HepG2 (cell line): Measurements from ENCODE around the gene CELF5. TPM values are rescaled to one million over a fixed set of nuclear protein-coding genes. Genes with fewer than 3 reads are reported as not detected.
A peak's percentile ranks its signal among the peaks of the same experiment; 100 is the strongest.

Source experiments
- ATF1 ChIP-seq: IDR thresholded peaks from 2 replicates; pipeline ENCODE4 v1.6.1; 2016; ENCODE audit warnings: mild to moderate bottlenecking, control low read depth
- HOXA3 ChIP-seq: sonication (generic); formaldehyde crosslinking; IDR thresholded peaks from 2 replicates; pipeline ENCODE4 v1.5.0; 2020; ENCODE audit warnings: missing genetic modification reagents
- KDM5B ChIP-seq: sonication (generic); formaldehyde crosslinking; IDR thresholded peaks from 2 replicates; pipeline ENCODE4 v1.4.0; 2020; ENCODE audit warnings: missing genetic modification reagents, mild to moderate bottlenecking, borderline replicate concordance
- NAIF1 ChIP-seq: sonication (generic); formaldehyde crosslinking; IDR thresholded peaks from 2 replicates; pipeline ENCODE4 v1.5.0; 2020; ENCODE audit warnings: mild to moderate bottlenecking, missing genetic modification reagents, borderline replicate concordance
- NBN ChIP-seq: fragments of 450-650 bp; conservative IDR thresholded peaks from 2 replicates; pipeline ENCODE4 v1.6.1; 2017
- PCBP1 ChIP-seq: fragments of 200-400 bp; formaldehyde crosslinking; IDR thresholded peaks from 2 replicates; pipeline ENCODE4 v1.6.1; 2017; ENCODE audit warnings: mild to moderate bottlenecking, low read depth, low read length, borderline replicate concordance
- PHF20 ChIP-seq: sonication (generic); formaldehyde crosslinking; IDR thresholded peaks from 2 replicates; pipeline ENCODE4 v1.5.0; 2020; ENCODE audit warnings: mild to moderate bottlenecking, missing genetic modification reagents
- POLR2AphosphoS5 ChIP-seq: IDR thresholded peaks from 2 replicates; pipeline ENCODE4 v1.6.1; 2012; ENCODE audit warnings: low read depth, low read length
- RELA ChIP-seq: sonication (generic); formaldehyde crosslinking; IDR thresholded peaks from 2 replicates; pipeline ENCODE4 v1.4.0; 2020; ENCODE audit warnings: missing genetic modification reagents
- REST ChIP-seq, 2 experiments: IDR thresholded peaks; 2 replicates each; pipeline ENCODE4 v1.6.1; 2011 to 2012; ENCODE audit warnings: low read length in 2 of 2, borderline replicate concordance in 1 of 2, low read depth in 1 of 2, mild to moderate bottlenecking in 1 of 2, moderate library complexity in 1 of 2
- ZBTB3 ChIP-seq: sonication (generic); formaldehyde crosslinking; IDR thresholded peaks from 2 replicates; pipeline ENCODE4 v1.4.0; 2020; ENCODE audit warnings: low read depth, mild to moderate bottlenecking, moderate library complexity, missing genetic modification reagents, borderline replicate concordance
- ZBTB33 ChIP-seq: sonication (generic); formaldehyde crosslinking; IDR thresholded peaks from 2 replicates; pipeline ENCODE4 v1.4.0; 2020; ENCODE audit warnings: missing genetic modification reagents
- ZBTB49 ChIP-seq: sonication (generic); formaldehyde crosslinking; IDR thresholded peaks from 2 replicates; pipeline ENCODE4 v1.4.0; 2020; ENCODE audit warnings: missing genetic modification reagents, borderline replicate concordance
- ZKSCAN8 ChIP-seq: IDR thresholded peaks from 2 replicates; pipeline ENCODE4 v1.6.1; 2016; ENCODE audit warnings: borderline replicate concordance, missing genetic modification reagents, missing compliant biosample characterization
- ZNF510 ChIP-seq: sonication (generic); formaldehyde crosslinking; IDR thresholded peaks from 2 replicates; pipeline ENCODE4 v1.4.0; 2020; ENCODE audit warnings: low read depth, mild to moderate bottlenecking, missing genetic modification reagents
- ZNF75D ChIP-seq: sonication (generic); formaldehyde crosslinking; IDR thresholded peaks from 2 replicates; pipeline ENCODE4 v1.8.1; 2023; ENCODE audit warnings: missing genetic modification reagents, mild to moderate bottlenecking, borderline replicate concordance
- polyA plus RNA-seq, 8 experiments: library from polyadenylated mRNA; depleted of rRNA in 3 of 8; stranded (reverse) in 7 of 8; unstranded in 1 of 8; fragments of >200 nt; fragmentation: Illumina TruSeq in 4 of 8; extraction: Trizol in 4 of 8; gene quantifications; 2 replicates each; pipeline versions ENCODE4 v1.2.1 to v1.2.3, GENCODE V29; 2011 to 2016; ENCODE audit warnings: low read depth in 4 of 8, missing spikeins in 1 of 8, mixed read lengths in 1 of 8; ENCODE audit not compliant: insufficient read depth in 1 of 8
- total RNA-seq, 5 experiments: library from RNA; depleted of rRNA; stranded (reverse); fragments of >200 nt; fragmentation: Illumina TruSeq; extraction: Trizol; gene quantifications; 2 replicates each; pipeline ENCODE4 v1.2.3, GENCODE V29; 2016; ENCODE audit warnings: low read depth in 1 of 5
- TF ChIP-seq, protein P1 (sequence below): sonication (generic); formaldehyde crosslinking; IDR thresholded peaks from 2 replicates; pipeline ENCODE4 v1.9.0; 2021; ENCODE audit warnings: missing genetic modification reagents, borderline replicate concordance

CELF5 gene
- total and polyA plus RNA-seq, 2 of the 13 experiments (the other 11 are each of a cell fraction or from before 2014, with no cell fraction given): 0.31 to 0.84 TPM

GRCh38 chr19:3284759-3285646 lies 60.5 kb downstream of the CELF5 start (continued):
- TF ChIP-seq ZBTB33 (CRISPR knock-in tag) (no peak), ZNF510 (CRISPR knock-in tag) (no peak), HOXA3 (CRISPR knock-in tag) (peak; percentile 49; the same call in 1 of the 2 replicates), ATF1 (CRISPR knock-in tag) (no peak), NBN (no peak), REST (IDR thresholded peaks at IDR 0.05; ENCODE audit: borderline replicate concordance in 1 of 2, low read depth in 1 of 2, low read length in 2 of 2) (no peak), PHF20 (CRISPR knock-in tag) (no peak), KDM5B (CRISPR knock-in tag) (no peak; the same call in 1 of the 2 replicates), PCBP1 (no peak), ZNF75D (no peak), ZBTB3 (CRISPR knock-in tag) (no peak), RELA (CRISPR knock-in tag) (no peak), ZKSCAN8 (CRISPR knock-in tag) (no peak), NAIF1 (CRISPR knock-in tag) (no peak), POLR2AphosphoS5 (peak; percentile 75), ZBTB49 (no peak)
- TF ChIP-seq, protein P1, sequence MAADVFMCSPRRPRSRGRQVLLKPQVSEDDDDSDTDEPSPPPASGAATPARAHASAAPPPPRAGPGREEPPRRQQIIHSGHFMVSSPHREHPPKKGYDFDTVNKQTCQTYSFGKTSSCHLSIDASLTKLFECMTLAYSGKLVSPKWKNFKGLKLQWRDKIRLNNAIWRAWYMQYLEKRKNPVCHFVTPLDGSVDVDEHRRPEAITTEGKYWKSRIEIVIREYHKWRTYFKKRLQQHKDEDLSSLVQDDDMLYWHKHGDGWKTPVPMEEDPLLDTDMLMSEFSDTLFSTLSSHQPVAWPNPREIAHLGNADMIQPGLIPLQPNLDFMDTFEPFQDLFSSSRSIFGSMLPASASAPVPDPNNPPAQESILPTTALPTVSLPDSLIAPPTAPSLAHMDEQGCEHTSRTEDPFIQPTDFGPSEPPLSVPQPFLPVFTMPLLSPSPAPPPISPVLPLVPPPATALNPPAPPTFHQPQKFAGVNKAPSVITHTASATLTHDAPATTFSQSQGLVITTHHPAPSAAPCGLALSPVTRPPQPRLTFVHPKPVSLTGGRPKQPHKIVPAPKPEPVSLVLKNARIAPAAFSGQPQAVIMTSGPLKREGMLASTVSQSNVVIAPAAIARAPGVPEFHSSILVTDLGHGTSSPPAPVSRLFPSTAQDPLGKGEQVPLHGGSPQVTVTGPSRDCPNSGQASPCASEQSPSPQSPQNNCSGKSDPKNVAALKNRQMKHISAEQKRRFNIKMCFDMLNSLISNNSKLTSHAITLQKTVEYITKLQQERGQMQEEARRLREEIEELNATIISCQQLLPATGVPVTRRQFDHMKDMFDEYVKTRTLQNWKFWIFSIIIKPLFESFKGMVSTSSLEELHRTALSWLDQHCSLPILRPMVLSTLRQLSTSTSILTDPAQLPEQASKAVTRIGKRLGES (CRISPR knock-in tag): no peak
